OCI-LY1 (cell line): ENCODE data around the gene HIVEP1.

Experiments used
- CTCF ChIP-seq: fragments of 200-600 bp; sonication (generic), shearing (Covaris generic); IDR thresholded peaks from 2 replicates; pipeline ENCODE4 v1.5.1; 2017; ENCODE audit warnings: mild to moderate bottlenecking, antibody characterized with exemption, low read length, moderate library complexity, mixed read lengths
- EZH2 ChIP-seq: fragments of 200-600 bp; sonication (generic), shearing (Covaris generic); IDR thresholded peaks from 2 replicates; pipeline ENCODE4 v1.8.0; 2017; ENCODE audit warnings: borderline replicate concordance, mixed run types, mild to moderate bottlenecking, antibody characterized with exemption, low read length, moderate library complexity, mixed read lengths

- no peak for TF ChIP-seq EZH2
- TF ChIP-seq CTCF, result no peak
Measured at GRCh38 chr6:11964729-11965335, 47.3 kb upstream of the HIVEP1 start.
